Measurements from ENCODE around the gene HPN. TPM values are rescaled to one million over a fixed set of nuclear protein-coding genes. Genes with fewer than 3 reads are reported as not detected.

HPN gene
- total and polyA plus RNA-seq, 2 of the 13 experiments (the other 11 are each of a cell fraction or from before 2014, with no cell fraction given): 46.7 to 261 TPM

- TF ChIP-seq ZNF318 (CRISPR knock-in tag; IDR thresholded peaks at IDR 0.05): 0 out of 2 replicates have a peak, but pooled peaks have one; percentile 50
- peak; percentile 97 for TF ChIP-seq SKIL (CRISPR knock-in tag; IDR thresholded peaks at IDR 0.05; ENCODE audit: borderline replicate concordance)
- peak; percentile 77 for TF ChIP-seq ZNF792 (CRISPR knock-in tag; IDR thresholded peaks at IDR 0.05)
- TF ChIP-seq FOSL1 (CRISPR knock-in tag; IDR thresholded peaks at IDR 0.05; ENCODE audit: borderline replicate concordance): peak; percentile 43; the same call in 1 of the 2 replicates
- no peak for TF ChIP-seq SETDB1 (CRISPR knock-in tag; IDR thresholded peaks at IDR 0.05; ENCODE audit: borderline replicate concordance)
- no peak for TF ChIP-seq PRPF4 (IDR thresholded peaks at IDR 0.05; ENCODE audit: low read depth, low read length, poor library complexity, severe bottlenecking)
- TF ChIP-seq CREB1 (IDR thresholded peaks at IDR 0.05): peak; percentile 19; the same call in 1 of the 2 replicates
- TF ChIP-seq CREB1 (CRISPR knock-in tag; IDR thresholded peaks at IDR 0.05): peak; percentile 68
- peak; percentile 81 for TF ChIP-seq KDM2A (CRISPR knock-in tag; IDR thresholded peaks at IDR 0.05; ENCODE audit: borderline replicate concordance, low read depth)
- peak; percentile 54; the same call in 1 of the 3 replicates for TF ChIP-seq MXI1 (IDR thresholded peaks at IDR 0.05; ENCODE audit: borderline replicate concordance, low read depth, low read length)
- no peak for TF ChIP-seq NFE2L2 (IDR thresholded peaks at IDR 0.05; ENCODE audit: low read length)
- TF ChIP-seq MLX (CRISPR knock-in tag; IDR thresholded peaks at IDR 0.05): peak; percentile 76; the same call in 1 of the 2 replicates
- peak; percentile 90 for TF ChIP-seq NR2F6 (IDR thresholded peaks at IDR 0.05)
- peak; percentile 90 for TF ChIP-seq NR2F6 (CRISPR knock-in tag; IDR thresholded peaks at IDR 0.05)
- TF ChIP-seq ZBTB14 (CRISPR knock-in tag; IDR thresholded peaks at IDR 0.05): no peak
- no peak for TF ChIP-seq NBN (conservative IDR thresholded peaks at IDR 0.05)
- no peak for TF ChIP-seq KDM5B (CRISPR knock-in tag; IDR thresholded peaks at IDR 0.05; ENCODE audit: borderline replicate concordance)
Measured at GRCh38 chr19:35006342-35006998, 35.1 kb upstream of the HPN start (continued).
